Natural killer cell (primary cell): ENCODE results near the gene IL13RA1. TPM values are rescaled to one million over a fixed set of nuclear protein-coding genes. Genes with fewer than 3 reads are reported as not detected.

Experiments used
- ATAC-seq, 3 donors: fragments of 150-1000 bp in 2 of 3; fragments of 200-7000 bp in 1 of 3; cut with Tn5 transposase; 1 replicate in 1 of 3; 2 replicates in 2 of 3; pipeline ENCODE4 v1.10.0; 2021; ENCODE audit warnings: mild to moderate bottlenecking in 2 of 3, moderate library complexity in 2 of 3
- DNase-seq, 2 donors: peaks; one replicate each; pipeline versions ENCODE4 v3.0.0 to v3.0.0-alpha.2; 2013 to 2021; ENCODE audit warnings: mixed read lengths in 1 of 2
- H3K27ac ChIP-seq: one replicate; pipeline ENCODE4 v1.5.1; 2013; ENCODE audit warnings: mild to moderate bottlenecking, low read length
- H3K27me3 ChIP-seq: one replicate; pipeline ENCODE4 v1.6.1; 2013; ENCODE audit warnings: low read length; ENCODE audit not compliant: control insufficient read depth, insufficient read depth
- H3K36me3 ChIP-seq: one replicate; pipeline ENCODE4 v1.6.1; 2013; ENCODE audit warnings: low read length; ENCODE audit not compliant: control insufficient read depth, insufficient read depth
- H3K4me1 ChIP-seq: one replicate; pipeline ENCODE4 v1.6.1; 2013; ENCODE audit warnings: low read length; ENCODE audit not compliant: control insufficient read depth, insufficient read depth
- H3K4me3 ChIP-seq: one replicate; pipeline ENCODE4 v1.5.1; 2013; ENCODE audit warnings: low read length
- H3K9me3 ChIP-seq: one replicate; pipeline ENCODE4 v1.6.1; 2013; ENCODE audit warnings: low read length; ENCODE audit not compliant: control insufficient read depth, insufficient read depth
- H3K27ac Mint-ChIP-seq, 2 donors: one replicate each; pipeline ENCODE4 v1.8.0; 2022; ENCODE audit warnings: mild to moderate bottlenecking in 2 of 2, mixed read lengths in 2 of 2, moderate library complexity in 1 of 2
- H3K27me3 Mint-ChIP-seq, 2 donors: one replicate each; pipeline ENCODE4 v1.8.0; 2022; ENCODE audit warnings: low read depth in 2 of 2, mixed read lengths in 2 of 2
- H3K36me3 Mint-ChIP-seq: one replicate; pipeline ENCODE4 v1.8.0; 2022; ENCODE audit warnings: mixed read lengths
- H3K4me1 Mint-ChIP-seq, 2 donors: one replicate each; pipeline ENCODE4 v1.8.0; 2022; ENCODE audit warnings: mixed read lengths in 2 of 2
- H3K4me3 Mint-ChIP-seq: one replicate; pipeline ENCODE4 v1.8.0; 2022; ENCODE audit warnings: mild to moderate bottlenecking, moderate library complexity, mixed read lengths
- H3K9me3 Mint-ChIP-seq, 2 donors: one replicate each; pipeline ENCODE4 v1.8.0; 2022; ENCODE audit warnings: mixed read lengths in 2 of 2
- WGBS: methylation state at CpG from one replicate; pipeline ENCODE4 v1.1.7; 2013; ENCODE audit warnings: missing lambda C conversion rate; ENCODE audit not compliant: insufficient coverage; 5-methylcytosine and 5-hydroxymethylcytosine counted together
- intact Hi-C: fragments of 100-400 bp; cut with micrococcal nuclease; formaldehyde crosslinking; loops from one replicate; pipeline ENCODE4 v1.14.2; 2022
- total RNA-seq, 4 donors: library from RNA; stranded (reverse); fragments of 120-200 nt in 1 of 4; gene quantifications; one replicate each; pipeline versions ENCODE4 v1.2.3 to v1.2.4, GENCODE V29; 2013 to 2022
- TF ChIP-seq, protein P1 (sequence below): fragments of 200-600 bp; IDR thresholded peaks from one replicate; pipeline ENCODE4 v1.8.0; 2022; ENCODE audit warnings: antibody characterized with exemption

The IL13RA1 gene
- total RNA-seq, 3 donors from 2014 or later (not counting 1 experiment from before 2014, with no cell fraction given), result 1.5 to 3.3 (median 2.4) TPM

DNA sequence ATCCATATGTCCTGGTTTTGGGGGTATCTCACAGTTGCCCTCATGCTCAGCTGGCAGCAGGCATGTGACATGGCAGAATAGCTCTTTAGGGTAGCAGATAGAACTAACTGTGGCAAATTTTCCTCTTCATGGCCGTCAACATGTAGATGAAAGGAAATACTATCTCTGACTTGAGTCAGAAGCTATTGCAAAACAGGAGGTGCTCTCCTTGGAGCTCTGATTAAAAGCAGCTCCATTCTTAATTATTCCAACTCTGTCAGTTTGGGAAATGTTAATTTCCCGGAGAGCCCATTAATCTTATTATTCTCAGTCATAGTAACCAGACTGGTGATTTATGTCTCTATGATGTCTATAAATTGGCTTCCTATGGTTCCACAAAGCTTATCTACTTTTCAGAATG is 18.2 kb downstream of the IL13RA1 start:
- no peaks in the 10 kb centered on the region for H3K4me1 Mint-ChIP-seq
- Histone ChIP-seq H3K4me3 (no peak overlapping the region), H3K36me3 (no peaks in the 10 kb centered on the region), H3K27ac (no peak overlapping the region), H3K9me3 (no peaks in the 10 kb centered on the region), H3K4me1 (no peaks in the 10 kb centered on the region), H3K27me3 (no peaks in the 10 kb centered on the region)
- no peak overlapping the region for H3K27ac Mint-ChIP-seq
- ATAC-seq, result no peak
- no peaks in the 10 kb centered on the region for H3K9me3 Mint-ChIP-seq
- no peak overlapping the region for H3K4me3 Mint-ChIP-seq
- 57% methylated on average over 1 of the region's 2 CpGs for WGBS
- peaks cover 0 to 25% of the 10 kb centered on the region in 2 donors for H3K27me3 Mint-ChIP-seq
- no peak for DNase-seq
- intact Hi-C loops, result no loop called here
- TF ChIP-seq, protein P1, sequence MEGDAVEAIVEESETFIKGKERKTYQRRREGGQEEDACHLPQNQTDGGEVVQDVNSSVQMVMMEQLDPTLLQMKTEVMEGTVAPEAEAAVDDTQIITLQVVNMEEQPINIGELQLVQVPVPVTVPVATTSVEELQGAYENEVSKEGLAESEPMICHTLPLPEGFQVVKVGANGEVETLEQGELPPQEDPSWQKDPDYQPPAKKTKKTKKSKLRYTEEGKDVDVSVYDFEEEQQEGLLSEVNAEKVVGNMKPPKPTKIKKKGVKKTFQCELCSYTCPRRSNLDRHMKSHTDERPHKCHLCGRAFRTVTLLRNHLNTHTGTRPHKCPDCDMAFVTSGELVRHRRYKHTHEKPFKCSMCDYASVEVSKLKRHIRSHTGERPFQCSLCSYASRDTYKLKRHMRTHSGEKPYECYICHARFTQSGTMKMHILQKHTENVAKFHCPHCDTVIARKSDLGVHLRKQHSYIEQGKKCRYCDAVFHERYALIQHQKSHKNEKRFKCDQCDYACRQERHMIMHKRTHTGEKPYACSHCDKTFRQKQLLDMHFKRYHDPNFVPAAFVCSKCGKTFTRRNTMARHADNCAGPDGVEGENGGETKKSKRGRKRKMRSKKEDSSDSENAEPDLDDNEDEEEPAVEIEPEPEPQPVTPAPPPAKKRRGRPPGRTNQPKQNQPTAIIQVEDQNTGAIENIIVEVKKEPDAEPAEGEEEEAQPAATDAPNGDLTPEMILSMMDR, result no peak
- no peaks in the 10 kb centered on the region for H3K36me3 Mint-ChIP-seq

DNA sequence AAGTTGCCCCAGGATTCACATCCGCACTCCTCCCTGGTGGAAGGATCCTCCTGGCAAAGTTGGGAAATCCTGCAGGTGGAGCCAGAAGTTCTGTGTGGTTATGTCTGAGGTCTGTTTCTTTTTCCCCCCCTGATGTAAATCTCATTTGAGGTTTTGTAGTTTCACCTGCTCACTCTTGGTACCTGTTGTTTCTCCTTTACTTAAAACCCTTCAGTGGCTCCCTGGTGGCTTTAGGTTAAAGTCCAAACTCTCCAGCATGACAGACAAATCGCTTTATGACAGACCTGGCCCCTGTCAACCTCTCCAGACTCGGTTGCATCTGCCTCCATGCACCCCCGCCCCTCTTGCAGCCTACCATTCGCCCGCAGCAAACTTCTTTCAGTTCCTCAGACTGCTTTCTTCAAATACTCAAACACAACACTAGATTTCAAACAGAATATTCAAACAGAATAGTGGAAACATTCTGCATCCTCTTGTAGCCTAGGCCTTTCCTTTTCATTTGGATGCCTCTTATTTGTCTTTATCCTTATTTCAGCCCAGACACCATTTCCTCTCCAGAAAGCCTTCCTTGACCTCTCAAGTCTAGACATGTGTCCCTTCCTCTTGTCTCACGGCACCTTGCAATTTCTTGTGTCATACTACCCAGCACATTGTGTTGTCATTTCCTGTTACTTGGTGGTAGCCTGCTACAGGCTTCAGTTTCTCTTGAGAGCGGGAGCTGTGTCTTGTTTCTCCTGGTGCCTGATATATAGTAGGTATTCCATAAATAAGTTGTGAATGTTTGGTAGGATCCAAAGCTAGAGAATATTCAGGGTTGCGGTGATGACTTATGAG is 24.8 kb downstream of the IL13RA1 start:
- Mint-ChIP-seq H3K4me1 (peaks cover 0 to 7% of the 10 kb centered on the region in 2 donors), H3K27me3 (peaks cover 6 to 11% of the 10 kb centered on the region in 2 donors), H3K9me3 (no peaks in the 10 kb centered on the region), H3K27ac (no peak overlapping the region), H3K4me3 (no peak overlapping the region), H3K36me3 (no peaks in the 10 kb centered on the region)
- intact Hi-C loops, result no loop called here
- Histone ChIP-seq H3K27ac (peak overlapping the region; percentile 19), H3K36me3 (no peaks in the 10 kb centered on the region), H3K4me1 (no peaks in the 10 kb centered on the region), H3K4me3 (no peak overlapping the region), H3K9me3 (no peaks in the 10 kb centered on the region), H3K27me3 (no peaks in the 10 kb centered on the region)
- peak; percentile 37 to 69 (median 54) for ATAC-seq
- TF ChIP-seq, protein P1, result no peak
- 76% methylated on average over 7 of the region's 9 CpGs for WGBS
- peak in 1 of 2 donors; percentile 3 for DNase-seq

DNA sequence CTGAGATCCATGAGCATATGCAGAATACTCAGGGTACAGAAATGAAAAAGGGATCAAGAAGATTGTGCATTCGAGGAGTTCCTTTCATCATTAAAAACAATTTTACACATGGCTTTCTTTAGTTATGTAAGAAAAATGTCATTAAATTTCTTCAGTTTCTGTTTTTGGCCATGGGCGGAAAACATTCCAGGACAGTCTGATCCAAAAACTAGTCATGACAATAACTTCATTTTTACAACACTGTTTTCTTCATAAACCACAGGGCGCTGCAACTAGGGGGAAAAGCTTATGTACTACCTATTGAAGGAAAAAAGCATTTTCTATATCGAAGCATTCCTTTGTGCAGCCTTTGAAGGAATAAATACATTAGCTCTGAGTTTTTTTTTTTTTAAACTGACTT is 28.2 kb downstream of the IL13RA1 start:
- Histone ChIP-seq H3K27ac (no peak overlapping the region), H3K27me3 (no peaks in the 10 kb centered on the region), H3K4me1 (no peaks in the 10 kb centered on the region), H3K4me3 (no peak overlapping the region), H3K9me3 (no peaks in the 10 kb centered on the region), H3K36me3 (no peaks in the 10 kb centered on the region)
- ATAC-seq (no peak), DNase-seq (no peak)
- Mint-ChIP-seq H3K9me3 (no peaks in the 10 kb centered on the region), H3K4me3 (no peak overlapping the region), H3K27ac (no peak overlapping the region), H3K36me3 (no peaks in the 10 kb centered on the region), H3K27me3 (peaks cover 6 to 11% of the 10 kb centered on the region in 2 donors), H3K4me1 (peaks cover 0 to 7% of the 10 kb centered on the region in 2 donors)
- no CpG with 5 or more reads among the region's 4 CpGs for WGBS
- intact Hi-C loops, result no loop called here
- TF ChIP-seq, protein P1, result no peak
